ENCODE data around the gene ERICH4. TPM values are rescaled to one million over a fixed set of nuclear protein-coding genes. Genes with fewer than 3 reads are reported as not detected.
A peak's percentile ranks its signal among the peaks of the same experiment; 100 is the strongest.
"Not testable (repeated sequence)": the region's sequence is repeated elsewhere in the genome, so short reads cannot be mapped to it uniquely, and the experiment has no call there.

Gene ERICH4
- total RNA-seq, 4 donors from 2014 or later = 17.3 to 49.0 (median 22.3) TPM

- DNase-seq = no peak
- H3K27ac ChIP-seq = no peak overlapping the region
- H3K4me3 ChIP-seq = no peak overlapping the region
Observed at GRCh38 chr19:41455936-41456335, 13.0 kb downstream of the ERICH4 start.

GRCh38 chr19:41456342-41456918, 13.5 kb downstream of the ERICH4 start:
- no peaks in the 10 kb centered on the region for H3K9me3 ChIP-seq
- no peaks in the 10 kb centered on the region for H3K36me3 ChIP-seq
- H3K27ac ChIP-seq = peak overlapping the region in 1 of 4 donors; percentile 35
- H3K4me1 ChIP-seq = no peaks in the 10 kb centered on the region
- H3K4me3 ChIP-seq = no peak overlapping the region
- no peak for TF ChIP-seq CTCF (IDR thresholded peaks at IDR 0.05)
- no peak for TF ChIP-seq POLR2A (IDR thresholded peaks at IDR 0.05)
- no peak for DNase-seq
- no peaks in the 10 kb centered on the region for H3K27me3 ChIP-seq

More at GRCh38 chr19:41455936-41456335, 13.0 kb downstream of the ERICH4 start:
- Histone ChIP-seq H3K36me3 (no peaks in the 10 kb centered on the region), H3K9me3 (no peaks in the 10 kb centered on the region), H3K27me3 (no peaks in the 10 kb centered on the region), H3K4me1 (no peaks in the 10 kb centered on the region)
- TF ChIP-seq POLR2A (IDR thresholded peaks at IDR 0.05) = no peak

GRCh38 chr19:41457241-41457640, 14.3 kb downstream of the ERICH4 start:
- no peak for DNase-seq
- H3K9me3 ChIP-seq = no peaks in the 10 kb centered on the region
- no peaks in the 10 kb centered on the region for H3K36me3 ChIP-seq
- TF ChIP-seq CTCF (IDR thresholded peaks at IDR 0.05) (no peak), POLR2A (IDR thresholded peaks at IDR 0.05) (no peak)
- no peaks in the 10 kb centered on the region for H3K27me3 ChIP-seq
- H3K4me1 ChIP-seq = no peaks in the 10 kb centered on the region
- no peak overlapping the region for H3K4me3 ChIP-seq
- H3K27ac ChIP-seq = no peak overlapping the region

- Histone ChIP-seq H3K4me3 (no peak overlapping the region), H3K27me3 (no peaks in the 10 kb centered on the region), H3K36me3 (no peaks in the 10 kb centered on the region), H3K9me3 (no peaks in the 10 kb centered on the region), H3K27ac (no peak overlapping the region), H3K4me1 (peaks cover 0 to 7% (median 0%) of the 10 kb centered on the region in 4 donors)
- DNase-seq = no peak
- TF ChIP-seq CTCF (IDR thresholded peaks at IDR 0.05) = no peak
- no peak for TF ChIP-seq POLR2A (IDR thresholded peaks at IDR 0.05)
Observed at GRCh38 chr19:41462497-41462896, 19.5 kb downstream of the ERICH4 start.

GRCh38 chr19:41463257-41464256, 20.6 kb downstream of the ERICH4 start:
- peak in 2 of 3 donors; percentile 82 to 85 for DNase-seq
- not testable (repeated sequence) for H3K9me3 ChIP-seq, H3K4me1 ChIP-seq, H3K27me3 ChIP-seq, H3K36me3 ChIP-seq, H3K4me3 ChIP-seq
- H3K27ac ChIP-seq = peak overlapping the region in 3 of 4 donors; percentile 35 to 70 (median 46)

- Histone ChIP-seq H3K27ac (no peak overlapping the region), H3K9me3 (no peaks in the 10 kb centered on the region), H3K4me3 (no peak overlapping the region), H3K36me3 (no peaks in the 10 kb centered on the region), H3K27me3 (no peaks in the 10 kb centered on the region), H3K4me1 (no peaks in the 10 kb centered on the region)
- TF ChIP-seq POLR2A (IDR thresholded peaks at IDR 0.05) = no peak
- no peak for TF ChIP-seq CTCF (IDR thresholded peaks at IDR 0.05)
- no peak for DNase-seq
Observed at GRCh38 chr19:41476583-41476982, 33.6 kb downstream of the ERICH4 start.
